Endothelial cell of umbilical vein (primary cell): ENCODE data around the gene IL36RN. TPM values are rescaled to one million over a fixed set of nuclear protein-coding genes. Genes with fewer than 3 reads are reported as not detected.

Experiments
- BruUV-seq: library from RNA; stranded (reverse); fragments of 400-500 nt; replicated peaks from 2 replicates; lab custom pipeline; 2021; lab: Mats Ljungman, UMichigan
- CTCF ChIA-PET: fragments of 300-600, 350-600 bp; sonication (Branson Sonifier 250); formaldehyde crosslinking; loops from one replicate; lab custom pipeline; 2021; ENCODE audit warnings: antibody characterized with exemption, inconsistent platforms; lab: Charles Lee
- POLR2A ChIA-PET: fragments of 300-600, 350-600 bp; sonication (Branson Sonifier 250); formaldehyde crosslinking; loops from one replicate; lab custom pipeline; 2021; ENCODE audit warnings: antibody characterized with exemption, inconsistent platforms; lab: Charles Lee
- DNase-seq: peaks from one replicate; pipeline ENCODE4 v3.0.0-alpha.2; 2011; ENCODE audit warnings: low read depth, low spot score
- FAIRE-seq: peaks from 2 replicates; lab custom pipeline; 2011; peaks lifted over from hg19 to GRCh38; lab: Jason Lieb, UNC
- H2AFZ ChIP-seq: 2 replicates; pipeline ENCODE4 v1.6.0; 2012; ENCODE audit warnings: low read depth, low read length, control low read depth, inconsistent platforms
- H3K27ac ChIP-seq: 2 replicates; pipeline ENCODE4 v1.5.1; 2011; ENCODE audit warnings: low read depth, mild to moderate bottlenecking, control low read depth, low read length, moderate library complexity; ENCODE audit not compliant: insufficient read depth
- H3K27me3 ChIP-seq, 2 experiments: 2 replicates each; pipeline versions ENCODE4 v1.6.0 to v1.6.1; 2011; ENCODE audit warnings: low read length in 2 of 2, mixed read lengths in 1 of 2; ENCODE audit not compliant: control insufficient read depth in 2 of 2, insufficient read depth in 2 of 2
- H3K36me3 ChIP-seq, 2 experiments: 2 replicates in 1 of 2; 3 replicates in 1 of 2; pipeline ENCODE4 v1.5.1; 2011; ENCODE audit warnings: low read length in 2 of 2, mild to moderate bottlenecking in 1 of 2, moderate library complexity in 1 of 2; ENCODE audit not compliant: control insufficient read depth in 2 of 2, insufficient read depth in 2 of 2; ENCODE audit errors: extremely low read depth in 1 of 2
- H3K4me1 ChIP-seq: 3 replicates; pipeline ENCODE4 v1.5.1; 2011; ENCODE audit warnings: mild to moderate bottlenecking, low read length; ENCODE audit not compliant: control insufficient read depth, insufficient read depth; ENCODE audit errors: extremely low read depth
- H3K4me2 ChIP-seq: 2 replicates; pipeline ENCODE4 v1.6.1; 2011; ENCODE audit warnings: low read length, control low read depth, mixed read lengths; ENCODE audit not compliant: insufficient read depth
- H3K4me3 ChIP-seq, 3 experiments: fragments of 200-600 bp in 1 of 3; sonication (generic), shearing (Covaris generic) in 1 of 3; replicated peaks in 1 of 3; 2 replicates each; pipeline ENCODE4 v1.5.1; 2011 to 2016; ENCODE audit warnings: control low read depth in 3 of 3, low read length in 3 of 3, mild to moderate bottlenecking in 2 of 3, inconsistent platforms in 1 of 3, low read depth in 1 of 3, moderate library complexity in 1 of 3; ENCODE audit not compliant: insufficient read depth in 1 of 3
- H3K79me2 ChIP-seq: 2 replicates; pipeline ENCODE4 v1.6.0; 2012; ENCODE audit warnings: low read length, inconsistent platforms; ENCODE audit not compliant: control insufficient read depth, insufficient read depth
- H3K9ac ChIP-seq: replicated peaks from 2 replicates; pipeline ENCODE3; 2011; ENCODE audit warnings: low read length, control low read depth; ENCODE audit not compliant: insufficient read depth; ENCODE audit errors: extremely low read depth
- H3K9me1 ChIP-seq: replicated peaks from 3 replicates; pipeline ENCODE4 v1.6.0; 2011; ENCODE audit warnings: mild to moderate bottlenecking, low read length; ENCODE audit not compliant: control insufficient read depth, insufficient read depth; ENCODE audit errors: extremely low read depth
- H3K9me3 ChIP-seq: replicated peaks from 2 replicates; pipeline ENCODE4 v1.5.1; 2012; ENCODE audit warnings: low read length, inconsistent platforms; ENCODE audit not compliant: control insufficient read depth, insufficient read depth
- H4K20me1 ChIP-seq: replicated peaks from 2 replicates; pipeline ENCODE3; 2011; ENCODE audit warnings: mild to moderate bottlenecking, low read length; ENCODE audit not compliant: control insufficient read depth, insufficient read depth; ENCODE audit errors: extremely low read depth
- EZH2 ChIP-seq: IDR thresholded peaks from 2 replicates; pipeline ENCODE4 v1.6.1; 2012; ENCODE audit warnings: borderline replicate concordance, low read depth, mild to moderate bottlenecking, moderate library complexity, low read length, inconsistent platforms; ENCODE audit not compliant: severe bottlenecking
- FOS ChIP-seq: IDR thresholded peaks from 2 replicates; pipeline ENCODE4 v1.6.1; 2011; ENCODE audit warnings: mild to moderate bottlenecking, low read length, moderate library complexity, borderline replicate concordance; ENCODE audit not compliant: insufficient read depth
- GATA2 ChIP-seq: IDR thresholded peaks from 2 replicates; pipeline ENCODE4 v1.7.0; 2011; ENCODE audit warnings: low read depth, mild to moderate bottlenecking, moderate library complexity, mixed read lengths, low read length; ENCODE audit not compliant: insufficient read length, insufficient read depth
- JUN ChIP-seq: IDR thresholded peaks from 2 replicates; pipeline ENCODE4 v1.6.1; 2011; ENCODE audit warnings: borderline replicate concordance, low read depth; ENCODE audit not compliant: insufficient read length, insufficient read depth
- MYC ChIP-seq: IDR thresholded peaks from one replicate; pipeline ENCODE4 v1.6.1; 2011; ENCODE audit warnings: mild to moderate bottlenecking, low read depth, low read length
- POLR2A ChIP-seq: IDR thresholded peaks from 2 replicates; pipeline ENCODE4 v1.6.1; 2012; ENCODE audit warnings: low read depth, mild to moderate bottlenecking, control low read depth, low read length
- POLR2AphosphoS5 ChIP-seq: IDR thresholded peaks from 2 replicates; pipeline ENCODE4 v1.6.1; 2012; ENCODE audit warnings: low read depth, mild to moderate bottlenecking, control low read depth, low read length, moderate library complexity; ENCODE audit not compliant: insufficient read depth
- dilution Hi-C: fragments of 300-500 bp; cut with MboI; formaldehyde crosslinking; loops from one replicate; pipeline ENCODE4 v1.15.0; 2019; ENCODE audit warnings: low sequenced_read_pairs; ENCODE audit not compliant: extremely low pct_ligation_motif_present
- intact Hi-C: fragments of 100-400 bp; cut with micrococcal nuclease; formaldehyde crosslinking; loops from one replicate; pipeline ENCODE4 v1.10.0; 2022
- polyA plus RNA-seq, 4 experiments: library from polyadenylated mRNA; depleted of rRNA in 3 of 4; stranded (reverse) in 3 of 4; unstranded in 1 of 4; fragments of >200 nt; gene quantifications; 2 replicates each; pipeline versions ENCODE4 v1.2.1 to v1.2.3, GENCODE V29; 2011 to 2012; ENCODE audit warnings: missing spikeins in 1 of 4
- total RNA-seq: library from RNA; stranded (reverse); gene quantifications from 2 replicates; pipeline ENCODE4 v1.2.3, GENCODE V29; 2021
- TF ChIP-seq, protein P1 (sequence below), 2 donors: IDR thresholded peaks; 1 replicate in 1 of 2; 2 replicates in 1 of 2; pipeline ENCODE4 v1.5.1; 2011; ENCODE audit warnings: low read length in 2 of 2, mild to moderate bottlenecking in 2 of 2, moderate library complexity in 2 of 2, control low read depth in 1 of 2, inconsistent platforms in 1 of 2, low read depth in 1 of 2; ENCODE audit not compliant: insufficient read depth in 1 of 2; ENCODE audit errors: extremely low read depth in 1 of 2
- TF ChIP-seq, protein P2 (sequence below): IDR thresholded peaks from 2 replicates; pipeline ENCODE4 v1.6.1; 2011; ENCODE audit not compliant: insufficient read depth, insufficient read length

IL36RN gene
- total and polyA plus RNA-seq, 2 donors (not counting 3 experiments of a cell fraction or from before 2014, with no cell fraction given) = not detected

DNA sequence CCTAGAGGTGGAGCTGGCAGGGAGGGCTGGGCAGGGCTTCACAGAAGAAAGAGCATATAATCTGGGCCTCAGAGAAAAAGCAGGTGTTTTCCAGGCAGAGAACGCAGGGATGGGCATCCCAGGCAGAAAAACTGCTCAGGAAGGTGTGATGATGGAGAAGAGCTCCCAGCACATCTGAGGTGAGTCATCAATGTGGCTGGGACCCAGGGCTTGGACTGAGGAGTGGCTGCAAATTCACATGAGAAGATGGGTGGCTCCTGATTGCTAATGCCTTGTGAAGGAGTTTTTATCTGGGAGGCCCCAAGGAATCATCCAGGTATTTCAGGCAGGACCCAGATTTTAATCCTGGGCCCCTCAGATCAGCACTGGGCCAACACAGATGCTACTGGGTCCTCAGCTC is 18.9 kb downstream of the IL36RN start:
- intact Hi-C loops (no loop called here), dilution Hi-C loops (no loop called here)
- CTCF ChIA-PET = interaction anchor here (1.1 to 3.1 kb wide), 4 partner anchors 18 to 120 kb away, joined by 3 to 63 read pairs (median 4); no protein-coding TSS in a partner anchor
- H3K4me1 ChIP-seq = no peaks in the 10 kb centered on the region
- no peak overlapping the region for H3K4me2 ChIP-seq
- POLR2A ChIA-PET = no interaction called here
- H3K27ac ChIP-seq = no peak overlapping the region
- peaks cover 3 to 10% of the 10 kb centered on the region in 2 experiments for H3K27me3 ChIP-seq
- no peak for DNase-seq
- BruUV-seq = no TSS peak
- FAIRE-seq = no peak
- H3K9ac ChIP-seq = no peak overlapping the region
- no peaks in the 10 kb centered on the region for H4K20me1 ChIP-seq
- TF ChIP-seq MYC = no peak
- no peak for TF ChIP-seq EZH2
- no peak for TF ChIP-seq JUN
- TF ChIP-seq POLR2A = no peak
- no peak for TF ChIP-seq GATA2
- TF ChIP-seq FOS = no peak
- TF ChIP-seq, protein P1, sequence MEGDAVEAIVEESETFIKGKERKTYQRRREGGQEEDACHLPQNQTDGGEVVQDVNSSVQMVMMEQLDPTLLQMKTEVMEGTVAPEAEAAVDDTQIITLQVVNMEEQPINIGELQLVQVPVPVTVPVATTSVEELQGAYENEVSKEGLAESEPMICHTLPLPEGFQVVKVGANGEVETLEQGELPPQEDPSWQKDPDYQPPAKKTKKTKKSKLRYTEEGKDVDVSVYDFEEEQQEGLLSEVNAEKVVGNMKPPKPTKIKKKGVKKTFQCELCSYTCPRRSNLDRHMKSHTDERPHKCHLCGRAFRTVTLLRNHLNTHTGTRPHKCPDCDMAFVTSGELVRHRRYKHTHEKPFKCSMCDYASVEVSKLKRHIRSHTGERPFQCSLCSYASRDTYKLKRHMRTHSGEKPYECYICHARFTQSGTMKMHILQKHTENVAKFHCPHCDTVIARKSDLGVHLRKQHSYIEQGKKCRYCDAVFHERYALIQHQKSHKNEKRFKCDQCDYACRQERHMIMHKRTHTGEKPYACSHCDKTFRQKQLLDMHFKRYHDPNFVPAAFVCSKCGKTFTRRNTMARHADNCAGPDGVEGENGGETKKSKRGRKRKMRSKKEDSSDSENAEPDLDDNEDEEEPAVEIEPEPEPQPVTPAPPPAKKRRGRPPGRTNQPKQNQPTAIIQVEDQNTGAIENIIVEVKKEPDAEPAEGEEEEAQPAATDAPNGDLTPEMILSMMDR (IDR thresholded peaks at IDR 0.05; ENCODE audit: extremely low read depth in 1 of 2, insufficient read depth in 1 of 2, low read depth in 1 of 2, low read length in 2 of 2) = no peak
- TF ChIP-seq, protein P2, sequence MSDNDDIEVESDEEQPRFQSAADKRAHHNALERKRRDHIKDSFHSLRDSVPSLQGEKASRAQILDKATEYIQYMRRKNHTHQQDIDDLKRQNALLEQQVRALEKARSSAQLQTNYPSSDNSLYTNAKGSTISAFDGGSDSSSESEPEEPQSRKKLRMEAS = no peak
- TF ChIP-seq POLR2AphosphoS5 = no peak
- no peak overlapping the region for H3K4me3 ChIP-seq
- H3K9me1 ChIP-seq = no peaks in the 10 kb centered on the region
- no peaks in the 10 kb centered on the region for H3K79me2 ChIP-seq
- H3K36me3 ChIP-seq = no peaks in the 10 kb centered on the region
- no peaks in the 10 kb centered on the region for H3K9me3 ChIP-seq
- no peak overlapping the region for H2AFZ ChIP-seq
